ENCODE data around the gene CCDC187.

Gene CCDC187

DNA sequence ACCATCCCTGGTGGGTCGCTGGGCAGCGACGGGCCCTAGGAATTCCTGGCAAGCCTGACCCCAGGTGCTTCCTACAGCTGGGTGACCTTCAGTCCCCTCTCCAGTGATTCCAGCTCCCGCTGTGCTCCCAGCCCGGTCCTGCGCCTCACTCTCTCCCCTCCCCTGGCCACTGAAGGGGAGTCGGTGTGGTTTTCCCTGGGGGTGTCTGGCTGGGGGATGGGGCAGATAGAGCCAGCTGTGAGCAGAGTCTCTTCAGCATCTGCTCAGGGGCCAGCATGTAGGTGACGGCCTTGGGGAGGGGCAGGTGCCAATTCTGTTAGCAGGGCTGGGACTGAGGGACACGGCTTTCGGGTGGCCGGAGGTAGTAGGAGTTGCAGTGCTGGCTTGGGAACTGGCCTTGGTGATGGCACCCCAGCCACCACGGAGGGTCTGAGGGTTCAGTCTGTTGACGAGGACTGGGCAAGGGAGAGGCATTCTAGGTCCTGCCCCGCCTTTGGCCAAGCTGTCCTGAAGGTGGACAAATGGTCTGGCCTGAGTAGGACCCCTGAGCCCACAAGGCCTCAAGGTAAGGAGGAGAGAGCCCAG lies 26.6 kb upstream of the CCDC187 start:
- TF ChIP-seq POLR2AphosphoS5 (IDR thresholded peaks at IDR 0.05; ENCODE audit: low read depth, low read length) (no peak), TAF1 (IDR thresholded peaks at IDR 0.05; ENCODE audit: borderline replicate concordance, low read depth, low read length) (no peak), POLR2A (IDR thresholded peaks at IDR 0.05; ENCODE audit: low read depth, low read length) (no peak)

DNA sequence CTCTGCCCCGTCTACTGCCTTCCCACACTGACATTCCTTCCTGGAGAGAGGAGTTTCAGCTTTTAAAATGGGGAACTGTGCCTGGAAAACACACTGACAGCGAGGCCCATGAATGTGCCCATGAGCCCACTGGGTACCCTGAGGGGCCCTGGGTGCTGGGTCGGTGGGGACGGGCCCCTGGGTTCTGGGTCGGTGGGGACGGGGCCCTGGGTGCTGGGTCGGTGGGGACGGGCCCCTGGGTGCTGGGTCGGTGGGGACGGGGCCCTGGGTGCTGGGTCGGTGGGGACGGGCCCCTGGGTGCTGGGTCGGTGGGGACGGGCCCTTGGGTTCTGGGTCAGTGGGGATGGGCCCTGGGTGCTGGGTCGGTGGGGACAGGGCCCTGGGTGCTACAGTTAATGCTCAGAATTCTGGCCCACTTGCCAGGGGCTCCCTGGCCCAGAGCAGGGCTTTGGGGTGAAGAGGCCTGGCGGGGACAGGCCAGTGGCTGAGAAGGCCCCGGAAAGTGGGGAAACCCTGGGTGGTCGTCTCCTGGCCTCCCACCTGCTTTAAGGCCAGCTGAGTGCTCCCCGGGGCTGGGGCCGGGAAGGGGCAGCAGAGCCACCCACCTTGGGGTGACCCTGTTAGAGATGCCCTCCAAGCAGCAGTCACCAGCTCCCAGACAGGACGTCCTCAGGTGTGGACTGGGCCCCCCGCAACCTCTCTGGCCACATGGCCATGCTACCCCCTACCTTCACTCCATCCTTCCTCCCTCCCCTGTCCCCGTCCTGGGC lies 25.9 kb upstream of the CCDC187 start:
- TF ChIP-seq POLR2AphosphoS5 (IDR thresholded peaks at IDR 0.05; ENCODE audit: low read depth, low read length), result no peak
- no peak for TF ChIP-seq POLR2A (IDR thresholded peaks at IDR 0.05; ENCODE audit: low read depth, low read length)
- no peak for TF ChIP-seq TAF1 (IDR thresholded peaks at IDR 0.05; ENCODE audit: borderline replicate concordance, low read depth, low read length)
- DNase-seq (ENCODE audit: insufficient read length) (no peak), FAIRE-seq (no peak)

More for the DNA sequence above, 26.6 kb upstream of the CCDC187 start:
- DNase-seq (ENCODE audit: insufficient read length) (no peak), FAIRE-seq (no peak)

DNA sequence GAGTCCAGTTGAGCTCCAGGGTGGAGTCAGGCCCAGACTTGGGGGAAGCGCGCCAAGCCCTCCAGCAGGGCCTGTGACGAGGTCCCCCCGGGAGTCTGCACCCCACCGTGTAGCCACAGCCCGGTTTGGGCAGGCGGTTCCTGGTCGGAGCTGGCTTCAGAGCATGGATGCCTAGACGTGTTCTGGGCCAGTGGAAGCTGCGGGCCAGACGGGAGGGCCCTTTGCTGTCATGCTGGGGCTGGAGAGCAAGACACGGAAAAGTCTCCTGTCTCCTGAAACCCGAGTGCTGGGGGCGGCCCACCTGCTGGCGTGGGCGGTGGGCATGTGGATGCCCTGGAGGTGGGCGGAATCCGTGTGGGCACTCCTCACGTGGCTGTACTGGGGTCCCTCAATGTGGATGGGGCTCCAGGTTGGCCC lies 25.3 kb upstream of the CCDC187 start:
- TF ChIP-seq TAF1 (IDR thresholded peaks at IDR 0.05; ENCODE audit: borderline replicate concordance, low read depth, low read length), result no peak
- no peak for TF ChIP-seq POLR2A (IDR thresholded peaks at IDR 0.05; ENCODE audit: low read depth, low read length)
- TF ChIP-seq POLR2AphosphoS5 (IDR thresholded peaks at IDR 0.05; ENCODE audit: low read depth, low read length), result no peak
- DNase-seq (ENCODE audit: insufficient read length) (no peak), FAIRE-seq (no peak)

DNA sequence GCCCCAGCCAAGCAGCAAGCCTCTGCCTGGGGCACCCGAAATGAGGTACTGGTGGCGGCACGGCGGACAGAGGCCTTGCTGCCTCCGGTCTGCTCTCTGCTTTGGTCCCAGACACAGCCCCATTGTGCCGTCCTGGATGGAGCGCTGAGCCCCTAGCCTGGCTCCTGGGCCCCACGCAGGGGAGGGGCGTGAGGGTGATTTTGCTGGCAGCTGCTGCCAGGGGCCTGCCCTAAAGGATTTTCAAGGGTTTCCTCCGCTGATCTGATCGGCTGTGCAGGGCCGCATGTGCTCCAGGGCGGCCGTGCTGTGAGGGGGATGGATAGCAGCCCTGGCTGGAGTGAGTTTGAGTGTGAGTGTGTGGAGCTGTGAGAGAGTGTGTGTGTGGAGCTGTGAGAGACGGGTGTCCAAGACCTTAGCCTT lies 24.7 kb upstream of the CCDC187 start:
- TF ChIP-seq POLR2AphosphoS5 (IDR thresholded peaks at IDR 0.05; ENCODE audit: low read depth, low read length), result no peak
- no peak for TF ChIP-seq TAF1 (IDR thresholded peaks at IDR 0.05; ENCODE audit: borderline replicate concordance, low read depth, low read length)
- TF ChIP-seq POLR2A (IDR thresholded peaks at IDR 0.05; ENCODE audit: low read depth, low read length), result no peak

DNA sequence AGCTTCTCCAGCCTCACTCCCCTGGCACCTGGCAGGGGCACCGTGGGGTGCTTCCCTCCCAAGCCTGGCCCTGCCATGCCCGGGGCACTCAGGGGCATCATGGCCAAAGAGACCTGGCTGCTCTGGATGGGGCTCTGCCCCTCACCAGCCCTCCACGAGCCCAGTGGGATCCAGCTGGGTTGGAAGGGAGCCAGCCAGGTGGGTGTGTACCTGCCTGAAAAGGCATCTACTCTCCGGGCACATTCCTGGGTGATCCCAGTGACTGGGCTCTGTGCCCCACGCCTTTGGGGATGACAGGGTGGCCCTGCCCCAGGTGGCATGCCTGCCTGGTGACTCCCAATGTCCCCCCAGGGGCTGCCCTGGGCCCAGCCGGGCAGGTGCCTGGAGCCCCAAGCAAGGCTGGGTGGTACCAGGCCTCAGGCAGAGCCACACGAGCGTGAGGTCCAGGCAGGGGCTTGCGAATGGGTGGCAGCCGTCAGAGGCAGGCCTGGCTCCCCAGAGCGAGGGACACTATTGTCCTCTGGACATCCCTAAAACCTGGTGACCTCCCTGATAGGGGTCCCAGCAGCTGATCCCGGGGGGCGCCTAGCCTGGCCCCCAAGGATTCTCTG lies 24.2 kb upstream of the CCDC187 start:
- no peak for DNase-seq (ENCODE audit: insufficient read length)
- TF ChIP-seq TAF1 (IDR thresholded peaks at IDR 0.05; ENCODE audit: borderline replicate concordance, low read depth, low read length) (no peak), POLR2A (IDR thresholded peaks at IDR 0.05; ENCODE audit: low read depth, low read length) (no peak), POLR2AphosphoS5 (IDR thresholded peaks at IDR 0.05; ENCODE audit: low read depth, low read length) (no peak)
- no peak for FAIRE-seq

More for the DNA sequence above, 24.7 kb upstream of the CCDC187 start:
- FAIRE-seq (no peak), DNase-seq (ENCODE audit: insufficient read length) (no peak)

DNA sequence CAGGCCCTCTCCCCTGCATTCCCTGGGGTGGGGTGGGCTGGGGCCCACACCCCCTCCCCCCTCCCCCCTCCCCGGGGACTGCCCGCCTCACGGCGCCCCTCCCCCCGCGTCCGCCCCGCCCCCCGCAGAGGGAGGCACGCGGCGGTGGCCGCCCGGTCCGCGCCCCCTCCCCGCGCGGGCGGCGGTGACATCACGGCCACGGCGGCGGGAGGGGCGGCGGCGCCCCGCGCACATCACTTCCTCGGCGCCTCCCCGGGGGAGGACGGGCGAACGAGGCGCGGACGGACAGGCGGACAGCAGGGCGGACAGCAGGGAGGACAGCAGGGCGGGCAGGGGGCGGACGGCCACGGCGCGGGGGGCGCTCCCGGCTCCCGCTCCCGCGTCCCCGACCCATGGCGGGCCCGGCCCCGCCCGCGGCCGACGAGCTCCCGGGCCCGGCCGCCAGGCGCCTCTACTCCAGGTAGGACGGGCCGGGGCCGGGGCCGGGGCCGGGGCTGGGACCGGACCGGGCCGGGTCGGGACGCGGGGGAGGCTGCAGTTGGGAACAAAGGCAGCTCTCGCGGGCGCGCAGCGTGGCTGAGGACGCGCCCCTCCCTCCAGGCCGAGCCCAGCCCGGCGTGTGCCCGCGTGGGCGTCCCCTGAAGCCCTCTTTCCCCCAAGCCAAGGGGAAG lies 23.5 kb upstream of the CCDC187 start, which contains the start of gene GPSM1:
Gene GPSM1 (plus strand): TSS at position 236 of the 671 bp plus-strand sequence. CDS start 157 bp downstream, at position 393.
- no peak for TF ChIP-seq POLR2A (IDR thresholded peaks at IDR 0.05; ENCODE audit: low read depth, low read length)
- TF ChIP-seq POLR2AphosphoS5 (IDR thresholded peaks at IDR 0.05; ENCODE audit: low read depth, low read length), result no peak
- no peak for FAIRE-seq
- no peak for DNase-seq (ENCODE audit: insufficient read length)

DNA sequence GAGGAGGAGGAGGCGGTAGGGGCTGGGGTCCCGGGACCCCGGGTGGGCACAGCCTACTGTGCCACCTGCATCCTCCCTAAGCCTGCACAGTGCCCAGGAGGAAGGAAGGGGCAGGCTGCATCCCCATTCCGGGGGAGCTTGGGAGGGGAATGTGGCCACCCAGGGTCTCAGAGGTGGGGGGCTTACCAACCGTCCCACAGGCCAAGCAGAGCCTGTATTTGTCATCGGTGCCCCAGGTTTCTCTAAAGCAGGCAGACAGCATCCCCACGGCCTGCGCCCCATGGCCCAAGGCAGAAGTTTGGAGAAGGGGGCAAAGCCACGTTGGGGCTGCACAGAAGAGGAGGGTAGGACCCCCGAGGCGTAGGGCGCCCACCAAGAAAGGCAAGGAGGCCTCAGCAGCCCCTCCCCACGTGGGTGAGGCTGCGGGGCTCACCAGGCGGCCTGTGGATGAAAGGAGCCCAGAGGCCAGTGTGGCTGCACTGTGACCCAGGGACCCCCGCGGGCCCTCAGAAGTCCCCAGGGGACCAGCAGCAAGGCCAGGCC lies 22.9 kb upstream of the CCDC187 start:
- FAIRE-seq, result no peak
- TF ChIP-seq TAF1 (IDR thresholded peaks at IDR 0.05; ENCODE audit: borderline replicate concordance, low read depth, low read length) (no peak), POLR2A (IDR thresholded peaks at IDR 0.05; ENCODE audit: low read depth, low read length) (no peak), POLR2AphosphoS5 (IDR thresholded peaks at IDR 0.05; ENCODE audit: low read depth, low read length) (no peak)
- no peak for DNase-seq (ENCODE audit: insufficient read length)

DNA sequence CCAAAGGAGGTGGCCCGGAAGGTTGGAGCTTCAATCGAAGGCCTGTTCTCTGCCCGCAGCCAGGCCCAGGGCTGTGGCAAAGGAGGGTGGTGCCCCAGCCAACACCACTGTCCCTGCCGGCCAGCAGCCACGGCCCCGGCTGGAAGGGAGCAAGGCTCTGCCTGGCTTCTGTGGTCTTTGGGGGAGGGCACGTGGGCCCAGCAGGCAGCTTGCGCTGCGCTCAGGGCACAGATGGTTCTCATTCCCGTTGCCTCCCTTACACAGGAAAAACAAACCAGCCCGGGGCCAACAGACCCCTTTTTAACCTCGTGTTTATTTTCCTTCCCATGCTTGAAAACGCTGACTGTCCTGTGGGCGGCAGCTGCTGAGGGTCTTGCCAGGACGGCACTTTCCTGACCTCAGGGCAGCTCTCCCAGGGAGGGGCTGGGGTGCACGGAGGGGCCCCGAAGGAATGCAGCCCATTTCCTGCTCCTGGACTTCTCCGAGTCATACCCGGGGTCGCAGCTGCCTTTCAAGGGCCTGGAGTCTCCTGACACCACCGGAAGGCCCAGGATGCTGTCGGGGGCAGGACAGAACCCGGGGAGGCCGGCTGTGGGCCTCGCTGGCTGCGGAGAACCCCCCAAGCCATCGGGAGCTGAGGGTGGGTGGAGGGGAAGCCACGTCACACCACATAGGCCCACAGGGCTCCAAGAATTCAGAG lies 22.3 kb upstream of the CCDC187 start:
- FAIRE-seq (no peak), DNase-seq (ENCODE audit: insufficient read length) (no peak)
- TF ChIP-seq TAF1 (IDR thresholded peaks at IDR 0.05; ENCODE audit: borderline replicate concordance, low read depth, low read length), result no peak
- no peak for TF ChIP-seq POLR2A (IDR thresholded peaks at IDR 0.05; ENCODE audit: low read depth, low read length)
- no peak for TF ChIP-seq POLR2AphosphoS5 (IDR thresholded peaks at IDR 0.05; ENCODE audit: low read depth, low read length)

DNA sequence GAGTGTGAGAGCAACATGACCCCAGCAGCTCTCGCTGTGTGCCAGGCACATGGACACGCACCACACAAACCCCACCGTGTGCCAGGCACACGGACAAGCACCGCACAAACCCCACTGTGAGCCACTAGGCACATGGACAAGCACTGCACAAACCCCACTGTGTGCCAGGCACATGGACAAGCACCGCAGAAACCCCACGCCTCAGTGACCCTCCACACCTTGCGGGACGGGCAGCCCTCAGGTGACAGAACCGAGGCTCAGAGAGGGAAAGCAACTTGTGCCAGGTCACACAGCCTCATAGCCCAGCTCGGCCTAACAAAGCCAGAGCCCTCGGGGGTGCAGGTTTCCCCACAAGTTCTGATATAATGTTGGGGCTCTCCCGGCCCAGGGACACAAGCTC lies 21.5 kb upstream of the CCDC187 start:
- FAIRE-seq, result no peak
- TF ChIP-seq TAF1 (IDR thresholded peaks at IDR 0.05; ENCODE audit: borderline replicate concordance, low read depth, low read length) (no peak), POLR2AphosphoS5 (IDR thresholded peaks at IDR 0.05; ENCODE audit: low read depth, low read length) (no peak), POLR2A (IDR thresholded peaks at IDR 0.05; ENCODE audit: low read depth, low read length) (no peak)
- no peak for DNase-seq (ENCODE audit: insufficient read length)

DNA sequence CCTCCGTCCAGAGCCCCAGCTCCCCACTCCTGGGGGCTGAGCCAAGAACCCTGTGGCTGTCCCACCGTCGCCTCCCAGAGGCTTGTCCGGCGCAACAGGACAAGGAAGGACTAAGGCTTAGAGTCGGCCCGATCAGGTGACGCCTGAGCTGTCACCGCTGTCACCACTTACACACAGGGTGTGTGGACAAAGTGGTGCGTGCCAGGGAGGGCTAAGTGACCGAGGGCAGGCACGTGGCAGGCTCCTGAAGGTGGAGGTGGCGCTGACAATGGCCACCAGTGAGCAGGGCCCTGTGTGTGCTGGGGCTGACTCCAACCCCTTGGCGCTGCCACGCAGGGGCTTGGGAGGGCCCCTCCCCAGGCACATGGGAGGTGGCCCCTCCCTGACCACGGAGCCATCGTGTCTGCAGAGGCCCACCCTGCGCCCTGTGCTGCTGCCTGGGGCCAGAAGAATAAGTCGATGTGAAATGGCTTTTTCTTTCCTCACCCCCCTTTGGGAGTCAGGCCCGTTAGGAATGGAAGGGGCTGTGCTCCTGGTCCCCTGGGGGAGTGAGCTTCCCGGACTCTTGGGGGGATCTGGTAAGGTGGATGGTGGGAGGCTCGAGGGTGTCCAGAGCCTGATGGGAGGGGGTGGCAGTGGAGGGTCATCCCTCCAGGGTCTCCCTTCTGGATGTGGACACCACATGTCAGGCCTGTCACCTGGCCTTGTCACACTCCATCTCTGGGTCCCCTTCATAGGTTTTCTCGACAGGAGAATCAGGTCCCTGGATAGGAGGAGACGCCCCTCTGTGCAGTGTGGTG lies 20.8 kb upstream of the CCDC187 start:
- no peak for DNase-seq (ENCODE audit: insufficient read length)
- TF ChIP-seq TAF1 (IDR thresholded peaks at IDR 0.05; ENCODE audit: borderline replicate concordance, low read depth, low read length) (no peak), POLR2AphosphoS5 (IDR thresholded peaks at IDR 0.05; ENCODE audit: low read depth, low read length) (no peak), POLR2A (IDR thresholded peaks at IDR 0.05; ENCODE audit: low read depth, low read length) (no peak)
- FAIRE-seq, result no peak

Measured in GM12892 (cell line).